AG04450 (cell line): ENCODE measurements around the gene KIF3A. TPM values are rescaled to one million over a fixed set of nuclear protein-coding genes. Genes with fewer than 3 reads are reported as not detected.

Source experiments
- CTCF ChIA-PET: fragments of 300-600, 350-600 bp; formaldehyde crosslinking; extraction: SDS; loops from one replicate; lab custom pipeline; 2022; ENCODE audit warnings: antibody characterized with exemption, inconsistent platforms; lab: Charles Lee
- POLR2A ChIA-PET: fragments of 350-600 bp; formaldehyde crosslinking; extraction: SDS; loops from one replicate; lab custom pipeline; 2021; ENCODE audit warnings: antibody characterized with exemption, inconsistent platforms; lab: Yijun Ruan, JAX
- DNase-seq: peaks from one replicate; pipeline ENCODE4 v3.0.0-alpha.2; 2011; ENCODE audit warnings: low read depth, low spot score
- H3K27ac ChIP-seq: one replicate; pipeline ENCODE4 v1.5.1; 2012; ENCODE audit warnings: low read depth, low read length, control low read depth
- H3K27me3 ChIP-seq: one replicate; pipeline ENCODE4 v1.6.0; 2012; ENCODE audit warnings: low read length; ENCODE audit not compliant: control insufficient read depth, insufficient read depth
- H3K4me3 ChIP-seq: 2 replicates; pipeline ENCODE4 v1.5.1; 2011; ENCODE audit warnings: mild to moderate bottlenecking, low read depth, low read length, control low read depth
- H3K9me3 ChIP-seq: 2 replicates; pipeline ENCODE4 v1.5.1; 2012; ENCODE audit warnings: low read length; ENCODE audit not compliant: control insufficient read depth, insufficient read depth
- CTCF ChIP-seq: IDR thresholded peaks from 2 replicates; pipeline ENCODE4 v1.5.1; 2011; ENCODE audit warnings: low read depth, low read length, control low read depth, inconsistent platforms
- polyA plus RNA-seq: library from polyadenylated mRNA; depleted of rRNA; stranded (reverse); fragments of >200 nt; gene quantifications from 2 replicates; pipeline ENCODE4 v1.2.3, GENCODE V29; 2011; rRNA removed

KIF3A gene
- polyA plus RNA-seq, 1 experiment = 8.9 TPM

- H3K4me3 ChIP-seq = no peak overlapping the region
- CTCF ChIA-PET = no interaction called here
- no peak for DNase-seq
- POLR2A ChIA-PET = no interaction called here
- H3K27me3 ChIP-seq = no peaks in the 10 kb centered on the region
- H3K9me3 ChIP-seq = no peaks in the 10 kb centered on the region
- H3K27ac ChIP-seq = no peak overlapping the region
- TF ChIP-seq CTCF = no peak
Observed at GRCh38 chr5:132648355-132648754, 89.0 kb downstream of the KIF3A start.

DNA sequence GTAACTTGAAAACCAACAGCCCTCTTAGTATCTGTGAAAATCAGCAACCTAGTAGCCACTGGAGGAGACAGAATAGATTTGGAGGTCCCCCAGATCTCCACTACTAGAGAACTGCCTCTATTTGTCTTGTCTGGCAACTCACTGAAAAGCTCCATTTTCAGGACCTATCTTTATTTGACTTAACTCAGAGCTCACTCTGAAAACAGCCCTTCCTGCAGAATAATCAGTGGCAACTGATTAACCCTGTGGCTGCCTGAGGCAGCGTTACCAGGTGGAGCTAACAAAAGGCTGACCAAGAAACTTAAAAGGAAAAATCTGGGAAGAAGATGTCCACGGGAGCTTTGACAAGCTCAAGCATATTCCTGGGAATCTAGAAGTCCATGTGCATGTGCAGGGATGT lies 89.9 kb downstream of the KIF3A start:
- ChIA-PET POLR2A (no interaction called here), CTCF (no interaction called here)
- no peak overlapping the region for H3K27ac ChIP-seq
- no peak for DNase-seq
- H3K9me3 ChIP-seq = no peaks in the 10 kb centered on the region
- H3K4me3 ChIP-seq = no peak overlapping the region
- H3K27me3 ChIP-seq = no peaks in the 10 kb centered on the region
- no peak for TF ChIP-seq CTCF

- no peak for TF ChIP-seq CTCF
- CTCF ChIA-PET = interaction anchor here (0.6 kb wide), 1 partner anchor 261 kb away, joined by 3 read pairs; no protein-coding TSS in a partner anchor
- POLR2A ChIA-PET = no interaction called here
- no peak overlapping the region for H3K27ac ChIP-seq
- H3K27me3 ChIP-seq = no peaks in the 10 kb centered on the region
- no peak for DNase-seq
- no peak overlapping the region for H3K4me3 ChIP-seq
- no peaks in the 10 kb centered on the region for H3K9me3 ChIP-seq
Observed at GRCh38 chr5:132646583-132647266, 90.6 kb downstream of the KIF3A start.

- no peak for DNase-seq
- H3K27me3 ChIP-seq = no peaks in the 10 kb centered on the region
- no peak overlapping the region for H3K27ac ChIP-seq
- no peaks in the 10 kb centered on the region for H3K9me3 ChIP-seq
- CTCF ChIA-PET = interaction anchor here (1.4 kb wide), 1 partner anchor 258 kb away, joined by 5 read pairs; no protein-coding TSS in a partner anchor
- H3K4me3 ChIP-seq = no peak overlapping the region
- TF ChIP-seq CTCF = no peak
- POLR2A ChIA-PET = no interaction called here
Observed at GRCh38 chr5:132644177-132644576, 93.2 kb downstream of the KIF3A start.

Other genes with a start within 250 kb of the KIF3A start
- 22.6 and 30.0 TPM in 2 replicates for gene IRF1, start 246.8 kb downstream of the KIF3A start, polyA plus RNA-seq
- not detected in 2 replicates for gene IL5, start 194.0 kb downstream of the KIF3A start, polyA plus RNA-seq
- 17.6 and 25.3 TPM in 2 replicates for gene RAD50, start 180.6 kb downstream of the KIF3A start, polyA plus RNA-seq
- gene IL13, start 79.4 kb downstream of the KIF3A start, polyA plus RNA-seq = not detected in 2 replicates
- gene IL4, start 63.6 kb downstream of the KIF3A start, polyA plus RNA-seq = not detected in 2 replicates
- not detected in 2 replicates for gene CCNI2, start 9.9 kb upstream of the KIF3A start, polyA plus RNA-seq
- 62.4 and 70.0 TPM in 2 replicates for gene SEPTIN8, start 39.7 kb upstream of the KIF3A start, polyA plus RNA-seq
- 0.05 TPM in 1 of 2 replicates, not detected in the other for gene SOWAHA, start 75.8 kb upstream of the KIF3A start, polyA plus RNA-seq
- 4.5 and 6.0 TPM in 2 replicates for gene SHROOM1, start 93.1 kb upstream of the KIF3A start, polyA plus RNA-seq
- 0.14 and 0.15 TPM in 2 replicates for gene GDF9, start 128.9 kb upstream of the KIF3A start, polyA plus RNA-seq
- gene UQCRQ, start 129.1 kb upstream of the KIF3A start, polyA plus RNA-seq = 318 and 329 TPM in 2 replicates
- gene LEAP2, start 136.1 kb upstream of the KIF3A start, polyA plus RNA-seq = 0.61 and 0.91 TPM in 2 replicates
- 57.6 and 62.3 TPM in 2 replicates for gene AFF4, start 226.1 kb upstream of the KIF3A start, polyA plus RNA-seq